BLaER1 treated with 17β-estradiol and CSF1 and Interleukin-3, amounts not matched to agents 10 nM and 100 nM (cell line): Measurements from ENCODE around the gene PRSS27.

Experiments
- H3K27ac ChIP-seq, 11 experiments: shearing (Covaris generic); formaldehyde crosslinking; 2 replicates each; pipeline ENCODE4 v1.8.1; 2022
- H3K27me3 ChIP-seq, 11 experiments: shearing (Covaris generic); formaldehyde crosslinking; 2 replicates each; pipeline ENCODE4 v1.8.1; 2022
- H3K36me3 ChIP-seq, 11 experiments: shearing (Covaris generic); formaldehyde crosslinking; 2 replicates each; pipeline ENCODE4 v1.8.1; 2022
- H3K4me1 ChIP-seq, 10 experiments: shearing (Covaris generic); formaldehyde crosslinking; 2 replicates each; pipeline ENCODE4 v1.8.1; 2022
- H3K4me2 ChIP-seq, 11 experiments: shearing (Covaris generic); formaldehyde crosslinking; 2 replicates each; pipeline ENCODE4 v1.8.1; 2022
- H3K4me3 ChIP-seq, 10 experiments: shearing (Covaris generic); formaldehyde crosslinking; 2 replicates each; pipeline ENCODE4 v1.8.1; 2022
- H3K9ac ChIP-seq, 11 experiments: shearing (Covaris generic); formaldehyde crosslinking; 2 replicates each; pipeline ENCODE4 v1.8.1; 2022
- H3K9me3 ChIP-seq, 11 experiments: shearing (Covaris generic); formaldehyde crosslinking; replicated peaks in 1 of 11; 2 replicates each; pipeline ENCODE4 v1.8.1; 2022
- H4K20me1 ChIP-seq, 11 experiments: shearing (Covaris generic); formaldehyde crosslinking; 2 replicates each; pipeline ENCODE4 v1.8.1; 2022
- Cebpa-rat ChIP-seq, 11 experiments: shearing (Covaris generic); IDR thresholded peaks; 2 replicates each; pipeline ENCODE4 v1.8.1; 2022

Gene PRSS27

DNA sequence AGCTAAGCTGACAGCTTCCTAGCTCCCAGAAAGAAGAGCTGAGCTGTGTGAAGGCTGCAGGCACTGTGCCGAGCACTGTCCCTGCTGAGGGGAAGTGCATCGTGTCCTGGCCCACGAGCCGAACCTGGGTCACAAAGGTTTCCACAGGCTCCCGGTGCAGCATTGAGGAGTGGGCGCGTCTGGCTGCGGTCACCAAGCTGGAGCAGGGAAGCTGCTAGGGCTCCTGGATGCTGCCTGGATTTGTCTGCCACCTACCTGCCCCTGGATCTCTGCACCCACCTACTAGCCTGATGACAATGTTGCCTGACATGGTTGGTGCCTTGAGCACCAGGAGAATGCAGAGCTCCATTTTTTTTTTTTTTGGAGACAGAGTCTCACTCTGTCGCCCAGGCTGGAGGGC lies 25.9 kb upstream of the PRSS27 start:
- no peak overlapping the region for H3K4me3 ChIP-seq
- 0 out of 22 replicates have a peak overlapping the region, but pooled peaks of 1 of the 11 experiments have one; percentile 14 for H3K9ac ChIP-seq

DNA sequence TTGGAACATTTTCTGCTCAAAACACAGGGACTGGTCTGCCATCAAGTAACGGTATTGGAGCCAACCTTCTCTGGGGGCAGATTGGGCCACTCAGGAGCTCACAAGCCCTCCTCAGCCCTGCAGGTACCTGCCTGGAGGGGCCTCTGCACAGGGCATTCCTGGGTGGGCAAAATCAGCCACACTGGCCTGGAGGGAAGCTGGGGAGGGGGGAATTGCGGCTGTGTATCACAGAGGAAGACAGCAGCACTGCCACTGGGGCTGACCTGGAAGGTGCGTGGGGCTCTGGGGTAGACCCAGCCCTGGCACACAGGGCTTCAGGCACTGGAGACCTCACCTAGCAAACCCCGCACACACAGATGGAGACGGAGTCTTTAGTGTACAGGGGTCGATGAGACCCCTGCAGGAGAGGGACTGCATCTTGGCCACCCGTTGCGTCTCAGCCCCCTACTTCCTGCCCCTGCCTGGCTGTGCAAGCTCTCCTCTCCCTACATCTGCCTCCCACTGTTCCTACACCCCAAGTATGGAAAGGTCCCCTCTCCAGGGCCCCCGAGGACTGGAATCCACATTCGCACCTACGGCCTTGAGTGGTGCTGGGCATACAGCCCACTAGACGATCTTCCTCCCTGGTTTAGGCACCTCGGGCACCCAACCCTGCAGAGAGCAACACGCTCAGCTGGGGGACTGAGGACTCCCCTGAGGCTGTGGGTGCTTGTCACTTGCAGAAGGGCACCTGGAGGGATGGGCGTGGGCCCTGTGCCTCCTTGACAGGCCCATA lies 25.3 kb upstream of the PRSS27 start:
- Histone ChIP-seq H3K27ac (no peak overlapping the region), H3K9ac (0 out of 22 replicates have a peak overlapping the region, but pooled peaks of 1 of the 11 experiments have one; percentile 14), H3K4me3 (no peak overlapping the region), H3K4me2 (no peak overlapping the region), H3K9me3 (no peaks in the 10 kb centered on the region), H4K20me1 (no peaks in the 10 kb centered on the region), H3K4me1 (peaks cover 0 to 5% (median 0%) of the 10 kb centered on the region in 10 experiments; a peak in 3 of 20 replicates), H3K36me3 (peaks cover 0 to 8% (median 0%) of the 10 kb centered on the region in 11 experiments; a peak in 2 of 22 replicates), H3K27me3 (no peaks in the 10 kb centered on the region)
- TF ChIP-seq Cebpa-rat (IDR thresholded peaks at IDR 0.05) = no peak

More for the DNA sequence above, 25.9 kb upstream of the PRSS27 start:
- H3K9me3 ChIP-seq = no peaks in the 10 kb centered on the region
- no peak overlapping the region for H3K4me2 ChIP-seq
- no peaks in the 10 kb centered on the region for H4K20me1 ChIP-seq
- no peak overlapping the region for H3K27ac ChIP-seq
- no peaks in the 10 kb centered on the region for H3K27me3 ChIP-seq
- H3K36me3 ChIP-seq = peaks cover 0 to 8% (median 0%) of the 10 kb centered on the region in 11 experiments; a peak in 2 of 22 replicates
- peaks cover 4 to 9% (median 5%) of the 10 kb centered on the region in 10 experiments for H3K4me1 ChIP-seq
- TF ChIP-seq Cebpa-rat (IDR thresholded peaks at IDR 0.05) = no peak

DNA sequence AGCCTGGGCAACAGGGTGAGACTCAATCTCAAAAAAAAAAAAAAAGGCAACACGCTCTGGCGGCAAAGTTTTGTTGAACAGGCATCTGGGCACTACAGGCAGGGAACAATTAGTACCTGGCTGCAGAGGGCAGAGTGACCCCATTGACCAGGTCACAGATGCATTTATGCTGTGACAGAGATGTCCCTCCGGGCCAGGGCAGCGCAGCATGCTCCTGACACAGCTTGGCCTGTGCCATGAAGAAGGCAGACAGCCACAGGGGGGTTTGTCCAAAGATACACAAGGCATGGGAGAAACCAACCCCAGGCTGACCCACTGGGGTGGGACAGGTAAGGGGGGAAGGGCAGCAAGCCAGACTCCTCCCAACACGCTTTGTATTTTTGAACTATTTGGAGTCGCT lies 24.7 kb upstream of the PRSS27 start:
- no peak overlapping the region for H3K4me3 ChIP-seq
- H3K9me3 ChIP-seq = no peaks in the 10 kb centered on the region
- no peak overlapping the region for H3K4me2 ChIP-seq
- H3K36me3 ChIP-seq = peaks cover 0 to 7% (median 0%) of the 10 kb centered on the region in 11 experiments; a peak in 2 of 22 replicates
- no peak for TF ChIP-seq Cebpa-rat (IDR thresholded peaks at IDR 0.05)
- no peak overlapping the region for H3K9ac ChIP-seq
- no peaks in the 10 kb centered on the region for H3K27me3 ChIP-seq
- H3K4me1 ChIP-seq = peaks cover 0 to 5% (median 0%) of the 10 kb centered on the region in 10 experiments; a peak in 4 of 20 replicates
- H3K27ac ChIP-seq = no peak overlapping the region
- no peaks in the 10 kb centered on the region for H4K20me1 ChIP-seq

DNA sequence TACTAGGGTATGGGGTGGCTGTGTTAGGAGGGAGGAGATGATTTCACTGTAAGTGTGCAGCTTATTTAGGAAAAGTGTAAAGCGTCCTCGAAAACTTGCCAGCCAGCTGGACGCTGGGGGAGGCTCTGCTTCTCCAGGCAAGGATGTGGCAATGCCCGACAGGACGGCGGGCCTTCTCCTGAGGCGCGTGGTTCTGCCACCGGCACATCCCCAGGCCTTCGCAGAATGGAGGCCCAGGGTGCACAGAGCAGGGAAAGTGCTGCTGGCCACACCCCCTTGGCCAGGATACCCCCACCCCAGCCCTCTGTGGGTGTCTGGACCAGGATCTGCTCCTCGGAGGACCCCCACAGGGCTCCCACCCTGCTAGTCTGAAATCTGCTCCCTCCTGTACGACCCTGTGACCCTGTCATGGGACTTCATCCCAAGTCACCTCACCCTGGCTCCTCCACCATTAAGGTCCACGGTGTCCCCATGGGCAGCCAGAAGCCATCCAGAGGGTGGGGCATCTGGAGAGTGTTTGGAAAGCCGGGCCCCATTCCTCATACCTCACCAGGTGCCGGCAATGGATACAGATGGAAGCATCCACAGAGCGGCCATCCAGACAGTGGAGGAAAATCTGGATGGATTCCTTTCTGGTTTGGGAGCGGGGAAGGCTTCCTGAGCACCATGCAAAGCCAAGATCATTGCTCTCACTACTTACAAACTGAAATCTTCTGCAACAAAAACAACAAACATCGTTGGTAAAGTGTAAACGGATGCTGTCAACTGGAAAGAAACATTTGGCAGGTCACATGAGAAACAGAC lies 23.2 kb upstream of the PRSS27 start:
- Histone ChIP-seq H3K27ac (no peak overlapping the region), H3K4me1 (peaks cover 0 to 13% (median 8%) of the 10 kb centered on the region in 10 experiments; a peak in 9 of 20 replicates), H3K27me3 (no peaks in the 10 kb centered on the region), H3K36me3 (no peaks in the 10 kb centered on the region), H3K4me2 (no peak overlapping the region), H4K20me1 (no peaks in the 10 kb centered on the region), H3K9ac (no peak overlapping the region; a peak in 1 of 22 replicates), H3K4me3 (no peak overlapping the region), H3K9me3 (no peaks in the 10 kb centered on the region)
- TF ChIP-seq Cebpa-rat (IDR thresholded peaks at IDR 0.05) = no peak

DNA sequence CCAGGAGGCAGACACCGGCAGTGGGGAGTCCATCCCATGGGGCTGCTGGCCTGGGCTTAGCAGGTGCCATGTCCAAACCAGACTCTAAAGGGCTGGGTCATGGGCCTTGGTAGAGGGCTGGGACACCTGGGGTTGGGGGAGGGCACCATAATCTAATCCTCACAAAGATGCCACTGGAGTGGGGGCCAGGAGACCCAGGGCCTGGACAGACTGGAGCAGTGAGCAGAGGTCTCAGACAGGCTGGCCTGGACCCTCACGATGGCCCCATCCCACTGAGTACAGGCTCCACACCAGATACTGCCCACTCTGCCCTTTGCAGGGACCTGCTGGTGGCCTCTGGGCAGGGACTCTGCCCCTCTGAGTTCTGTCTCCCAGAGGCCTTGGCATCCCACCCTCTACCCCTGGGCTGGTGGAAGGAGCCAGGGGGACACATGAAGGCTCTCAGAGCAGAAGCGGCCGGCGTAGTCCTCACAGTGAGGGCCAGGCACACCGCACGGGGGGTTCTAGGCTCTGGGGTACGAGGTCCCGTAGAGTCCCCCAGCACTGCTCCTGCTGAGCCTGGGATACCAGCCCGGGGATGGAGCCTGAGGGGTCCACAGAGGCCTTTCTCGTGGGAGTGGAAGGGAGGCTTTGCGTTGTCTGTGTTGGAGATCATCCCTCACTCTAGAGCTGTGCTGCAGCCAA lies 22.4 kb upstream of the PRSS27 start:
- H3K4me2 ChIP-seq = no peak overlapping the region
- H3K27me3 ChIP-seq = no peaks in the 10 kb centered on the region
- peaks cover 0 to 13% (median 8%) of the 10 kb centered on the region in 10 experiments; a peak in 9 of 20 replicates for H3K4me1 ChIP-seq
- no peaks in the 10 kb centered on the region for H3K9me3 ChIP-seq
- no peaks in the 10 kb centered on the region for H3K36me3 ChIP-seq
- H3K9ac ChIP-seq = no peak overlapping the region; a peak in 1 of 22 replicates
- no peak for TF ChIP-seq Cebpa-rat (IDR thresholded peaks at IDR 0.05)
- no peak overlapping the region for H3K4me3 ChIP-seq
- no peaks in the 10 kb centered on the region for H4K20me1 ChIP-seq
- H3K27ac ChIP-seq = no peak overlapping the region

DNA sequence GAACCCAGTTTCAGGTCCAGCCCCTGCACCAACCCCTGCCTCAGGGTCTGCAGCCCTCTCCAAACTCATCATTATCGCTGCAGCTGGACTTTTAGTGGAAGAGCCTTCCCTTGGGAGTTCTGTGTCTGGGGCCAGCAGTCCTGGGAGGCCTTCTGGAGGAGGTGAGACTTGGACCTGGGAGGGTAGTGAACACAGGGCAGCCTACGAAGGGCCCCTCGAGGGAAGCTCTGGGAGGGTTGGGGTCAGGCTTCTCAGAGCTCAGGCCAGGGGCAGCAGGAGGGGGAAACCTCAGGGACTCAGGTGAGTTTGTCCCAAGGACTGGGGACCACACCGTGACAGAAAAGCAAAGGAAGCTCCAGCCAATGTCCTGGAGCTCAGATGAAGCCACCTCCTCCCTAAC lies 21.1 kb upstream of the PRSS27 start:
- H3K9me3 ChIP-seq = no peaks in the 10 kb centered on the region

DNA sequence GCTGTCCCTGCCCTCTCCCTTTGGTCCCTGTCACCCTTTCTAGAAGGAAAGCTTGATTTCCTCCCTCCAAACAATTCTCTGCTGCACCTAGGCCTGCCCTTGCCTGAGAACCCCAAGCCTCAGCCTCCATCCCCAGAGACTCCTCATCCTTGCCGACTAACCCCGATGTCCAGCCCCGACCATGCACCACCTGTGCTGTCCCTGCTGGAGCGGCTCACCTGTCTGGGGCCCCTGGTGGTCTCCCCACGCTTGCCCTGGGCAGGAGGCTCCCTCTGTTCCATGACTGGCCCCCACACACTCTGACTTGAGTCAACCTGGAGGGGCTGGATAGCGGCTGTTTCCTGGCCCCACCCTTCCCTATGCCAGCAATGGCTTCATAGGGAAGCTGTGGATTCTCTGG lies 20.5 kb upstream of the PRSS27 start:
- no peak for TF ChIP-seq Cebpa-rat (IDR thresholded peaks at IDR 0.05)
- H4K20me1 ChIP-seq = no peaks in the 10 kb centered on the region
- H3K9ac ChIP-seq = no peak overlapping the region
- no peak overlapping the region for H3K27ac ChIP-seq
- no peaks in the 10 kb centered on the region for H3K36me3 ChIP-seq
- no peak overlapping the region for H3K4me2 ChIP-seq
- H3K27me3 ChIP-seq = no peaks in the 10 kb centered on the region
- no peak overlapping the region for H3K4me3 ChIP-seq
- no peaks in the 10 kb centered on the region for H3K9me3 ChIP-seq
- H3K4me1 ChIP-seq = peaks cover 0 to 11% (median 7%) of the 10 kb centered on the region in 10 experiments; a peak in 9 of 20 replicates

More for the DNA sequence above, 21.1 kb upstream of the PRSS27 start:
- Histone ChIP-seq H3K27ac (no peak overlapping the region), H4K20me1 (no peaks in the 10 kb centered on the region), H3K36me3 (no peaks in the 10 kb centered on the region), H3K27me3 (no peaks in the 10 kb centered on the region), H3K9ac (no peak overlapping the region), H3K4me3 (no peak overlapping the region), H3K4me2 (no peak overlapping the region), H3K4me1 (peaks cover 0 to 11% (median 8%) of the 10 kb centered on the region in 10 experiments; a peak in 9 of 20 replicates)
- no peak for TF ChIP-seq Cebpa-rat (IDR thresholded peaks at IDR 0.05)

DNA sequence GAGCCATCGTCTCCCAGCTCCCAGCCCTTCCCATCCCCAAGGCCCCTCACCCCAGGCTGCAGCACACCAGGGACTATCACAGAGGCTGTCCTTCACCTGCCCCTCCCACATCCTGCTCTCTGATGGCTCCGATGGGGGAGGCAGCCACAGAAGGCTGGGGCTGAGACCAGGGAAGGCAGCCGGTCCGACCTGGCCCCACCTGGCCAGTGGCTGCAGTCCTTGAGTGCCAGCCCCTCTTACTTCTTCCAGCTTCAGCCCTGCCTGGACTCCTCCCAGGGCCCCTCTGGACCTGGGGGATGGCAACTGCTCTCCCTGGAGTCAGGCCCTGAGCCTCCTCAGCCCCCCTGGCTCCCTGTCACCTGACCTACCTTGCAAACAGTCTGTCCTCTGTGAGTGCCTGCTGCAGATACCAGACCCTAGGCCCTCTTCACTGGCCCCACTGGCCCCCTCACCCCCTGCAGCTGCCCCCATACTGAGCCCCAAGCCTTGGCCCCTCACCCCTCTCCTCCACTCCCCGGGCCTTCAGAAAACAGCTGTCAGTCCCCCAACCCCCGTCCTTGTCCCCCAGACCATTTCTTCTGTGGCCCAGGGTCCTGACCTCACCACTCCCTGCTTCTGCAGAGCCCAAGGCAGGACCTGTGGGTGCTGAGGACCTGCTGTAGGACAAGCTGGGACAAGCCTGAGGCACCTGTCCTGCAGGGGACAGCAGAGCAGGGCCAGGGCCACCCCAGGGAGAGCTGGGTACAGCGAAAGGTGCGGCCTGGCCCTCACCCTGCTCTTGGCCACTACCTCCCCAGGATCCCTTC lies 19.8 kb upstream of the PRSS27 start:
- Histone ChIP-seq H4K20me1 (no peaks in the 10 kb centered on the region), H3K9ac (peak overlapping the region in 7 of 11 experiments; percentile 3 to 51 (median 30); a peak in 5 of 22 replicates), H3K4me2 (peak overlapping the region in 1 of 11 experiments; percentile 25; a peak in 2 of 22 replicates), H3K9me3 (no peaks in the 10 kb centered on the region), H3K4me1 (peaks cover 0 to 12% (median 8%) of the 10 kb centered on the region in 10 experiments; a peak in 10 of 20 replicates), H3K27me3 (no peaks in the 10 kb centered on the region), H3K27ac (no peak overlapping the region), H3K36me3 (no peaks in the 10 kb centered on the region), H3K4me3 (no peak overlapping the region)
- no peak for TF ChIP-seq Cebpa-rat (IDR thresholded peaks at IDR 0.05)
